Progenitor cell of endocrine pancreas (in vitro differentiated cells): ENCODE measurements around the gene LXN. TPM values are rescaled to one million over a fixed set of nuclear protein-coding genes. Genes with fewer than 3 reads are reported as not detected.
A peak's percentile ranks its signal among the peaks of the same experiment; 100 is the strongest.

Experiments used
- DNase-seq: peaks from one replicate; pipeline ENCODE4 v3.0.0; 2021; ENCODE audit warnings: low spot score; ENCODE audit not compliant: unreplicated experiment
- H3K27ac Mint-ChIP-seq: 2 replicates; pipeline ENCODE4 v1.8.0; 2021; ENCODE audit warnings: mild to moderate bottlenecking, moderate library complexity, mixed read lengths
- H3K27me3 Mint-ChIP-seq: 2 replicates; pipeline ENCODE4 v1.8.0; 2021; ENCODE audit warnings: mixed read lengths
- H3K36me3 Mint-ChIP-seq: 2 replicates; pipeline ENCODE4 v1.8.0; 2022; ENCODE audit warnings: mixed read lengths; ENCODE audit not compliant: insufficient read depth
- H3K4me1 Mint-ChIP-seq: 2 replicates; pipeline ENCODE4 v1.8.0; 2021; ENCODE audit warnings: low read depth, mixed read lengths
- H3K4me3 Mint-ChIP-seq: 2 replicates; pipeline ENCODE4 v1.8.0; 2021; ENCODE audit warnings: low read depth, mild to moderate bottlenecking, moderate library complexity, mixed read lengths
- H3K9me3 Mint-ChIP-seq: 2 replicates; pipeline ENCODE4 v1.8.0; 2021; ENCODE audit warnings: low read depth, mixed read lengths
- total RNA-seq: library from RNA; stranded (reverse); gene quantifications from 2 replicates; pipeline ENCODE4 v1.2.1, GENCODE V29; 2021
- TF ChIP-seq, protein P1 (sequence below): fragments of 200-600 bp; sonication (generic); IDR thresholded peaks from one replicate; pipeline ENCODE4 v1.5.0; 2021; ENCODE audit warnings: antibody characterized with exemption, mild to moderate bottlenecking; ENCODE audit not compliant: unreplicated experiment

LXN gene
- total RNA-seq, 1 donor from 2014 or later, result 13.3 TPM

DNA sequence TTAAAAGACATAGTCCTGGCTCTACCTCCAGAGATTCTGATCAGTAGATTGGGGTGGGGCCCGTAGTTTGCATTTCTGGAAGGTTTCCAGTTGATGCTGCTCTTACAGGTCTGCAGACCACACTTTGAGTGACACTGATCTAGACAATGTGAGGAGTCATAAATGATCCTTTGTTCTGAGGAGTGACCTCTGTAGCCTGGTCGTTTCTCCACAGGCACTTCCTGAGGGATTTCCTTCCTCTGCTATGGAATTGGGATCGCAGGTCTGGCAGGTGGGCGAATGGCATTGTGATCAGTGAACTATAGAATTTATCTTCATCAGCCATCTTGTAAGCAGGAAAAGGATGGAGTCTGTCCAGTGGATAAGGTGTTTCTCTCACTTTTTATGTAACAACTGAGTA is 22.7 kb downstream of the LXN start:
- TF ChIP-seq, protein P1, sequence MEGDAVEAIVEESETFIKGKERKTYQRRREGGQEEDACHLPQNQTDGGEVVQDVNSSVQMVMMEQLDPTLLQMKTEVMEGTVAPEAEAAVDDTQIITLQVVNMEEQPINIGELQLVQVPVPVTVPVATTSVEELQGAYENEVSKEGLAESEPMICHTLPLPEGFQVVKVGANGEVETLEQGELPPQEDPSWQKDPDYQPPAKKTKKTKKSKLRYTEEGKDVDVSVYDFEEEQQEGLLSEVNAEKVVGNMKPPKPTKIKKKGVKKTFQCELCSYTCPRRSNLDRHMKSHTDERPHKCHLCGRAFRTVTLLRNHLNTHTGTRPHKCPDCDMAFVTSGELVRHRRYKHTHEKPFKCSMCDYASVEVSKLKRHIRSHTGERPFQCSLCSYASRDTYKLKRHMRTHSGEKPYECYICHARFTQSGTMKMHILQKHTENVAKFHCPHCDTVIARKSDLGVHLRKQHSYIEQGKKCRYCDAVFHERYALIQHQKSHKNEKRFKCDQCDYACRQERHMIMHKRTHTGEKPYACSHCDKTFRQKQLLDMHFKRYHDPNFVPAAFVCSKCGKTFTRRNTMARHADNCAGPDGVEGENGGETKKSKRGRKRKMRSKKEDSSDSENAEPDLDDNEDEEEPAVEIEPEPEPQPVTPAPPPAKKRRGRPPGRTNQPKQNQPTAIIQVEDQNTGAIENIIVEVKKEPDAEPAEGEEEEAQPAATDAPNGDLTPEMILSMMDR, result no peak
- Mint-ChIP-seq H3K4me1 (peaks cover 6% of the 10 kb centered on the region), H3K27ac (no peak overlapping the region), H3K4me3 (no peak overlapping the region), H3K9me3 (no peaks in the 10 kb centered on the region), H3K36me3 (peaks cover 5% of the 10 kb centered on the region), H3K27me3 (no peaks in the 10 kb centered on the region)
- no peak for DNase-seq

DNA sequence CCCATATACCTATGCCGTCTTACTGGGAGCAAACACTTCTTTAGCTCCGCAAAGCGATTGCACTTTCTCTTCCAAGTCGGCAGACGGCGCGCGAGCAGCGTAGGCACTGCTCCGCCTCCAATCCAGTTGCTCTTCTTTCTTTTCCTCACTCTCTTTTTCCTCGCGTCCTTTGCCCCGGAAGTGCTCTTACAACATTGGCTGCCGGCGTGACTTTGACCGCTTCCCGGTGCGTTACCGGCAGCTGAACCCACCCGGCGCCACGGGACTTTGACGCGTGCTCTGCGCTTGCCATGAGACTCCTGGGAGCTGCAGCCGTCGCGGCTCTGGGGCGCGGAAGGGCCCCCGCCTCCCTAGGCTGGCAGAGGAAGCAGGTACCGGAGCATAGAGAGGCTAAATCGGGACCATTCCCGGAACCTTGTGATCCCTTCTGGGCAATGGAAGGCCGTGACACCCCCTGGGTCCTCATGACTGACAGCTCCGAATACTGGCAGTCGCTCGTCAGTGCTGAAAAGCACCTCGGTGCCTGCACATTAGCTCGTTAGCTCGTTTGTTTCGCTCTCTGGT is 28.0 kb downstream of the LXN start, which contains the start of gene GFM1:
TSS of gene GFM1 (plus strand) at position 183 of the 564 bp plus-strand sequence. CDS start at position 291, 108 bp downstream.
- Mint-ChIP-seq H3K27me3 (no peaks in the 10 kb centered on the region), H3K36me3 (peaks cover 2% of the 10 kb centered on the region), H3K27ac (peak within 1 kb of the TSS; percentile 96), H3K9me3 (no peaks in the 10 kb centered on the region), H3K4me1 (peaks cover 6% of the 10 kb centered on the region), H3K4me3 (peak within 1 kb of the TSS; percentile 95)
- DNase-seq, result peak; percentile 72
- TF ChIP-seq, protein P1, result peak; percentile 84

DNA sequence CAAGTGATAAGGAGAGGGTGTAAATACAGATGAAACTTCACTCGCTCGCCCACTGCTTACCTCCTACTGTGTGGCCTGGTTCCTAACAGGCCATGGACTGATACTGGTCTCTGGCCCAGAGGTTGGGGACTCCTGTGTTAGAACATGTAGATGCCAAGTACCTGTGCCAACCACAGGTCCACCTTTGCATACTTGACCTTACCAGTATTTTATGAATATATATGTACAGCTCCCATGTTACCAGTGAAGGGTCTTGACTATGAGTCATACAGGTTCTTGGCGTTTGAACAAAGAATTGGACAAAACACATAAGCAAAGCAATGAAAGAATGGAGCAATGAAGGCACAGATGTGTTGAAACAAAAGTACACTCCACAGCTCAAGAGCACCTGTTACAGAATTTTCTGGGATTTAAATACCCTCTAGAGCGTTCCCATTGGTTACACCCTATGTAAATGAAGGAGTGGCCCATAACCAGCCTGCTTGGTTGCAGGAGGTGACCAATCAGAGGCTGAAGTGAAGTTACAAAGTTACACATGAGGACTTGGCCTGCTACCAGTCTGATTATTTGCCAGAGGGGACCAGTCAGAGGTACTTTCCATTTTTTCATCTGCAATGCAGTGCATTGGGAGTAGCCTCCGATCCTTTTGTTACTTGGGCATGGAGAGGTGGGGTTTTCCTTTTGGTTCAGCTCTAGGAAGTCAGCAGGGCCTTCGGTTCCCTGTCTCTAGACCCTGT is 29.8 kb downstream of the LXN start:
- no peaks in the 10 kb centered on the region for H3K27me3 Mint-ChIP-seq
- H3K27ac Mint-ChIP-seq, result no peak overlapping the region
- TF ChIP-seq, protein P1, result no peak
- H3K4me1 Mint-ChIP-seq, result peaks cover 6% of the 10 kb centered on the region
- H3K4me3 Mint-ChIP-seq, result no peak overlapping the region
- no peaks in the 10 kb centered on the region for H3K9me3 Mint-ChIP-seq
- DNase-seq, result no peak
- H3K36me3 Mint-ChIP-seq, result peaks cover 2% of the 10 kb centered on the region

DNA sequence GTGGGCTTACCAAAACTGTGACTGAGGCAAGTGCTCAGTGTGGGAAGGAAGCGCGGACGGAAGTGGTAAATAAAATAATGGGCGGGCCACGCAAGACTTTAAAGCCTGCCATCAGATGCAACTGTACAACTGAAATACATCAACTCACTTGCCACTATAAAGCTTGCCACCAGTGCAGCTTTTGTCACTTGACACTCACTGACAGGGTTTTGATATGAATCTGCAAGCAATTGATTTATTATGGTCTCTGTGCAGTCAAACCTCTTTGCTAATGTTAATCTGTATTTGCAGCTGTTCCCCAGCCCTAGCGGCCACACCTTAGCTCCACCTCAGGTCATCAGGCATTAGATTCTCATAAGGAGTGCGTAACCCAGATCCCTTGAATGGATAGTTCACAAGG is 30.4 kb downstream of the LXN start:
- no peak for DNase-seq
- no peak overlapping the region for H3K27ac Mint-ChIP-seq
- H3K4me3 Mint-ChIP-seq, result no peak overlapping the region
- H3K4me1 Mint-ChIP-seq, result peaks cover 6% of the 10 kb centered on the region
- peaks cover 2% of the 10 kb centered on the region for H3K36me3 Mint-ChIP-seq
- no peaks in the 10 kb centered on the region for H3K9me3 Mint-ChIP-seq
- H3K27me3 Mint-ChIP-seq, result no peaks in the 10 kb centered on the region
- TF ChIP-seq, protein P1, result no peak

DNA sequence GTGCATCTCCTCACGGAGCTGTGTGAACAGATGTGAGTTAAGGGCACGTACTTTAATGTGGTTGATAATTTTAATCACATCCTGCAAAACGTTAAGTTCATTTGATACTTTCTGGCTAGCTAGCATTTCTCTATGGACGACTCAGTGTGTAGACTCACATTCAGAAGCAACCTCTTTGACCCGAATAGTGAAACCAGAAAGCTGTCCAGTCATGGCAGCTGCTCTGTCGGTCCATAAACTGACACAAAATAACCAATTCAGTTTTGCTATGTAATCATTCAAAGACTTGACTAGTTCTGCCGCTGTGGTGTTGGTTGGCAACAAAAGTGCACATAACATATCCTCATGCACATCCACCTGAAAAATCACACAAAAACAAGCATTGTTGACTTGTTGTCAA is 31.8 kb downstream of the LXN start:
- Mint-ChIP-seq H3K4me3 (no peak overlapping the region), H3K27ac (no peak overlapping the region), H3K4me1 (peaks cover 6% of the 10 kb centered on the region), H3K9me3 (no peaks in the 10 kb centered on the region), H3K36me3 (no peaks in the 10 kb centered on the region), H3K27me3 (no peaks in the 10 kb centered on the region)
- DNase-seq, result no peak
- TF ChIP-seq, protein P1, result no peak
